Smooth muscle cell (in vitro differentiated cells): ENCODE data around the gene SLC43A3. TPM values are rescaled to one million over a fixed set of nuclear protein-coding genes. Genes with fewer than 3 reads are reported as not detected.

Experiments
- DNase-seq: peaks from one replicate; lab custom pipeline; 2025; ENCODE audit not compliant: unreplicated experiment; lab: John Stamatoyannopoulos, UW
- H2AFZ ChIP-seq: fragments of 200-600 bp; sonication (generic); 2 replicates; pipeline ENCODE4 v1.6.0; 2016; ENCODE audit warnings: antibody characterized with exemption, low read depth, mild to moderate bottlenecking
- H3F3A ChIP-seq: fragments of 200-600 bp; sonication (generic); 2 replicates; pipeline ENCODE4 v1.6.0; 2017; ENCODE audit warnings: antibody characterized with exemption, low read depth
- H3K27ac ChIP-seq: fragments of 200-600 bp; sonication (generic); 2 replicates; pipeline ENCODE4 v1.5.1; 2016; ENCODE audit warnings: low read depth, mild to moderate bottlenecking
- H3K27me3 ChIP-seq: fragments of 200-600 bp; sonication (generic); 2 replicates; pipeline ENCODE4 v1.6.1; 2016; ENCODE audit warnings: low read depth, mild to moderate bottlenecking
- H3K36me3 ChIP-seq: fragments of 200-600 bp; sonication (generic); 2 replicates; pipeline ENCODE4 v1.5.1; 2016; ENCODE audit warnings: low read depth
- H3K4me1 ChIP-seq: fragments of 200-600 bp; sonication (generic); 2 replicates; pipeline ENCODE4 v1.5.1; 2016; ENCODE audit warnings: low read depth
- H3K4me2 ChIP-seq: fragments of 200-600 bp; sonication (generic); 2 replicates; pipeline ENCODE4 v1.6.0; 2016; ENCODE audit warnings: mild to moderate bottlenecking
- H3K4me3 ChIP-seq: fragments of 200-600 bp; sonication (generic); 2 replicates; pipeline ENCODE4 v1.5.1; 2016; ENCODE audit warnings: mild to moderate bottlenecking
- H3K79me2 ChIP-seq: fragments of 200-600 bp; sonication (generic); 2 replicates; pipeline ENCODE4 v1.6.0; 2016; ENCODE audit warnings: low read depth, mild to moderate bottlenecking
- H3K9ac ChIP-seq: fragments of 200-600 bp; sonication (generic); 2 replicates; pipeline ENCODE4 v1.6.0; 2016; ENCODE audit warnings: low read depth
- H3K9me3 ChIP-seq: fragments of 200-600 bp; sonication (generic); replicated peaks from 2 replicates; pipeline ENCODE4 v1.5.1; 2016; ENCODE audit warnings: low read depth
- H4K20me1 ChIP-seq: fragments of 200-600 bp; sonication (generic); 2 replicates; pipeline ENCODE4 v1.6.0; 2016; ENCODE audit warnings: low read depth
- CTCF ChIP-seq: fragments of 200-600 bp; sonication (generic); IDR thresholded peaks from 2 replicates; pipeline ENCODE4 v1.5.1; 2017; ENCODE audit warnings: borderline replicate concordance, mild to moderate bottlenecking, antibody characterized with exemption; ENCODE audit not compliant: insufficient read depth, poor library complexity, severe bottlenecking
- WGBS: methylation state at CpG from one replicate; pipeline ENCODE4 v1.1.7; 2016; ENCODE audit warnings: low lambda C conversion rate; 5-methylcytosine and 5-hydroxymethylcytosine counted together
- polyA plus RNA-seq: library from polyadenylated mRNA; unstranded; fragments of >200 nt; fragmentation: Nextera tagmentation; extraction: Ambion mirVana; gene quantifications from 2 replicates; pipeline ENCODE4 v1.2.1, GENCODE V29; 2016
- total RNA-seq: library from RNA; depleted of rRNA; stranded (reverse); fragments of >200 nt; gene quantifications from 2 replicates; pipeline ENCODE4 v1.2.3, GENCODE V29; 2014

Gene SLC43A3
- total and polyA plus RNA-seq, 2 experiments from 2014 or later: 9.3 to 12.8 TPM

- TF ChIP-seq CTCF: no peak
- H2AFZ ChIP-seq: no peak overlapping the region
- peaks cover 97% of the 10 kb centered on the region for H3K27me3 ChIP-seq
- no peak overlapping the region for H3K4me2 ChIP-seq
- peaks cover 4% of the 10 kb centered on the region for H3K4me1 ChIP-seq
- H4K20me1 ChIP-seq: no peaks in the 10 kb centered on the region
- H3K9me3 ChIP-seq: no peaks in the 10 kb centered on the region
- H3K9ac ChIP-seq: no peak overlapping the region
- no peaks in the 10 kb centered on the region for H3K36me3 ChIP-seq
- H3K79me2 ChIP-seq: no peaks in the 10 kb centered on the region
- no peak overlapping the region for H3K27ac ChIP-seq
- 91% methylated on average over 3 of the region's 3 CpGs for WGBS
- no peak overlapping the region for H3K4me3 ChIP-seq
- no peaks in the 10 kb centered on the region for H3F3A ChIP-seq
- no peak for DNase-seq
These were observed 44.6 kb upstream of the SLC43A3 start for GRCh38 chr11:57471496-57471895.

- H3K79me2 ChIP-seq: no peaks in the 10 kb centered on the region
- TF ChIP-seq CTCF: no peak
- H4K20me1 ChIP-seq: no peaks in the 10 kb centered on the region
- H3K4me3 ChIP-seq: no peak overlapping the region
- WGBS: 92% methylated on average over 5 of the region's 5 CpGs
- H3K9me3 ChIP-seq: no peaks in the 10 kb centered on the region
- no peaks in the 10 kb centered on the region for H3F3A ChIP-seq
- H3K27me3 ChIP-seq: peaks cover 85% of the 10 kb centered on the region
- no peaks in the 10 kb centered on the region for H3K4me1 ChIP-seq
- H3K27ac ChIP-seq: no peak overlapping the region
- no peak overlapping the region for H3K9ac ChIP-seq
- no peaks in the 10 kb centered on the region for H3K36me3 ChIP-seq
- DNase-seq: no peak
- no peak overlapping the region for H3K4me2 ChIP-seq
- H2AFZ ChIP-seq: no peak overlapping the region
These were observed 42.3 kb upstream of the SLC43A3 start for GRCh38 chr11:57469268-57469667.

GRCh38 chr11:57468276-57468675, 41.4 kb upstream of the SLC43A3 start:
- no peak overlapping the region for H3K4me2 ChIP-seq
- no peaks in the 10 kb centered on the region for H3K9me3 ChIP-seq
- no peak overlapping the region for H3K27ac ChIP-seq
- H3K36me3 ChIP-seq: no peaks in the 10 kb centered on the region
- H3K79me2 ChIP-seq: no peaks in the 10 kb centered on the region
- H2AFZ ChIP-seq: no peak overlapping the region
- no peak overlapping the region for H3K4me3 ChIP-seq
- no peaks in the 10 kb centered on the region for H3F3A ChIP-seq
- no peaks in the 10 kb centered on the region for H4K20me1 ChIP-seq
- TF ChIP-seq CTCF: no peak
- H3K9ac ChIP-seq: no peak overlapping the region
- no peak for DNase-seq
- H3K27me3 ChIP-seq: peaks cover 82% of the 10 kb centered on the region
- peaks cover 9% of the 10 kb centered on the region for H3K4me1 ChIP-seq
- 58% methylated on average over 4 of the region's 4 CpGs for WGBS

GRCh38 chr11:57467508-57468157, 40.7 kb upstream of the SLC43A3 start:
- Histone ChIP-seq H3K27me3 (peaks cover 82% of the 10 kb centered on the region), H3K4me1 (peaks cover 9% of the 10 kb centered on the region), H3K79me2 (no peaks in the 10 kb centered on the region), H2AFZ (no peak overlapping the region), H3K9ac (no peak overlapping the region), H3F3A (no peaks in the 10 kb centered on the region), H4K20me1 (no peaks in the 10 kb centered on the region), H3K9me3 (no peaks in the 10 kb centered on the region), H3K36me3 (no peaks in the 10 kb centered on the region), H3K27ac (no peak overlapping the region), H3K4me3 (no peak overlapping the region), H3K4me2 (no peak overlapping the region)
- WGBS: 78% methylated on average over 21 of the region's 23 CpGs
- DNase-seq: no peak
- TF ChIP-seq CTCF: no peak
